ENCODE results near the gene SNED1. TPM values are rescaled to one million over a fixed set of nuclear protein-coding genes. Genes with fewer than 3 reads are reported as not detected.

SNED1 gene
- total RNA-seq, 2 experiments from 2014 or later: 1.4 to 1.8 TPM

DNA sequence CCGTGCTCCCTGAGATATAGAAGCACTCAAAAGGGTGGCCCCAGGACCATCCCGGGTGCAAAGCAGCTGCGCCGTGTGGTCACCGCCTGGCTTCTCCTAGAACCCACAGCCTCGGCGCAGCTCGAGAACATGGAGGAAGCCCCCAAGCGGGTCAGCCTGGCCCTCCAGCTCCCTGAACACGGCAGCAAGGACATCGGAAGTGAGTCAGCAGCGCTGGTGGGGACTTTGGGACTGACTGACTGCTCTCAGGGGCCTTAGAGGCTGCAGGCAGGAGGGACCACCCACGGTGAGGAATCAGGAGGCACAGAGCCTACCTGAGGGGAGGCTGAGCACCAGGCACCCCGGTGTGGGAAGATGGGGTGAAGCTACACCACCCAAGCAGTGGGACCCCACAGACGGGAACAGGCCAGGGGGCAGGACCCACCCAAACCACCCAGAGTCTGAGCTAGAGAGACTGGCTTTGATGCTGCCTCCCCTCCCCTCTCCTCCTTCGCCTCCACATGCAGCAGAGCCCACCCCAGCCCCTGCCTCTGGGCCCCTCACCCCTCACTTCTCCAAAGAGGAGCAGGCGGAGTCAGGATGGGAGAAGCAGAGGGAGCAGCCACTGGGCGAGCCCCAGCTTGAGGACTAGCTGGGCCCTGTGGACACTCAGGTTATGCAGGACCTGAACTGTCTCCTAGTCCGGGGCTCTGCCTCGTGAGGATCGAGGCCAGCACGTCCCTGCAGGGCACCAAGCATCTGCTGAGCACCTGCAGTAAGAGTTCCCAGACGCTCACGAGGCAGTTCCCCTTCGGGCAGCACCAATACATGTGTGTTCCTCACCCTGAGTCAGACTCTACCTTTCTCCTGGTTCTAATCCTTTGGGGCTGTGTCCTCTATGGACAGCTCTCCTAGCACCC lies 75.0 kb downstream of the SNED1 start:
- ChIA-PET POLR2A (interaction anchor here (0.6 kb wide), 2 partner anchors 184 to 600 kb away, joined by 3 to 4 read pairs; no protein-coding TSS in a partner anchor), CTCF (no interaction called here)
- Mint-ChIP-seq H3K27ac (no peak overlapping the region), H3K4me1 (ENCODE audit: low read depth) (peaks cover 2% of the 10 kb centered on the region), H3K27me3 (no peaks in the 10 kb centered on the region), H3K4me3 (no peak overlapping the region), H3K36me3 (ENCODE audit: low read depth) (no peaks in the 10 kb centered on the region), H3K9me3 (no peaks in the 10 kb centered on the region)
- TF ChIP-seq, protein P1, sequence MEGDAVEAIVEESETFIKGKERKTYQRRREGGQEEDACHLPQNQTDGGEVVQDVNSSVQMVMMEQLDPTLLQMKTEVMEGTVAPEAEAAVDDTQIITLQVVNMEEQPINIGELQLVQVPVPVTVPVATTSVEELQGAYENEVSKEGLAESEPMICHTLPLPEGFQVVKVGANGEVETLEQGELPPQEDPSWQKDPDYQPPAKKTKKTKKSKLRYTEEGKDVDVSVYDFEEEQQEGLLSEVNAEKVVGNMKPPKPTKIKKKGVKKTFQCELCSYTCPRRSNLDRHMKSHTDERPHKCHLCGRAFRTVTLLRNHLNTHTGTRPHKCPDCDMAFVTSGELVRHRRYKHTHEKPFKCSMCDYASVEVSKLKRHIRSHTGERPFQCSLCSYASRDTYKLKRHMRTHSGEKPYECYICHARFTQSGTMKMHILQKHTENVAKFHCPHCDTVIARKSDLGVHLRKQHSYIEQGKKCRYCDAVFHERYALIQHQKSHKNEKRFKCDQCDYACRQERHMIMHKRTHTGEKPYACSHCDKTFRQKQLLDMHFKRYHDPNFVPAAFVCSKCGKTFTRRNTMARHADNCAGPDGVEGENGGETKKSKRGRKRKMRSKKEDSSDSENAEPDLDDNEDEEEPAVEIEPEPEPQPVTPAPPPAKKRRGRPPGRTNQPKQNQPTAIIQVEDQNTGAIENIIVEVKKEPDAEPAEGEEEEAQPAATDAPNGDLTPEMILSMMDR (IDR thresholded peaks at IDR 0.05): no peak
- DNase-seq (no peak), ATAC-seq (no peak)
- intact Hi-C loops (cut with micrococcal nuclease): loop anchor here (5.0 kb wide), 1 partner anchor 211 kb away; no protein-coding TSS in a partner anchor

DNA sequence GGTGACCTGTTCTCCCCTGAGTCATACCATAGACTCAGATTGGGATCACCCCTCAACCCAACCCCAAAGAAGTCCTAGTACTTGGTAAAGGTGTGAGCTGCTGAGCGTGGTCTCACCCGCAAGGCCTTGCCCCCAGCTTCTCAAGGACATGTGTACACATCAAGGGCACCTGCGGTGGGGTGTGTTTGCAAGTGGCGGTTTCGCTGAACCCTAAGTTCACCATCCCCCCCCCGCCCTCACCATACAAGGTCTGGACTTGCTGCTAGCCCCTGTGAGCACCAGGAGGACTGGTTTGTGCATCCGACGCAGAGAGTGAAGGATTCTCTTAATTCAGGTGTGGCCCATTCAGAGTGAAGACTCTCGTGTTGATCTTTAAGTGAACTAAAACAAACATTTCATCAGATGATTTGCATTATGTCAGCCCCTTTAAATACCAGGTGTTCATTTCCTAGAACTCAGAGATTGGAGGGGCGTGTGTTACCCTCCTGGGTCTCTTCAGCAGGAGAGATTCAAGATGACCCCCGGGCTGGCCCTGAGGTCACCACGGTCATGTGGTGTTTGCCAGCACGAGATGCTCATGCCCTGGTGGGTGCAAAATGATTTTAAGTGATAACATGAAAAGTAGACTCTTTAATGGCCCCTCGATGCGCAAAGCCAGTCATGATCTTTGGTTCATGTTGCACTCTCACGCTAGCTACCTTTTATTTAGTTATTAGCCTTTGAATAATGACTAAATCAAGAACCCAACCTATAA lies 75.8 kb downstream of the SNED1 start:
- no peak for DNase-seq
- H3K36me3 Mint-ChIP-seq (ENCODE audit: low read depth): no peaks in the 10 kb centered on the region
- no peak overlapping the region for H3K27ac Mint-ChIP-seq
- no peak for ATAC-seq
- H3K9me3 Mint-ChIP-seq: no peaks in the 10 kb centered on the region
- intact Hi-C loops (cut with micrococcal nuclease): loop anchor here (5.0 kb wide), 1 partner anchor 212 kb away; no protein-coding TSS in a partner anchor
- TF ChIP-seq, protein P1 (IDR thresholded peaks at IDR 0.05): no peak
- peaks cover 2% of the 10 kb centered on the region for H3K4me1 Mint-ChIP-seq (ENCODE audit: low read depth)
- POLR2A ChIA-PET: interaction anchor here (0.6 kb wide), 2 partner anchors 184 to 601 kb away, joined by 3 to 4 read pairs; no protein-coding TSS in a partner anchor
- CTCF ChIA-PET: no interaction called here
- H3K27me3 Mint-ChIP-seq: no peaks in the 10 kb centered on the region
- no peak overlapping the region for H3K4me3 Mint-ChIP-seq

DNA sequence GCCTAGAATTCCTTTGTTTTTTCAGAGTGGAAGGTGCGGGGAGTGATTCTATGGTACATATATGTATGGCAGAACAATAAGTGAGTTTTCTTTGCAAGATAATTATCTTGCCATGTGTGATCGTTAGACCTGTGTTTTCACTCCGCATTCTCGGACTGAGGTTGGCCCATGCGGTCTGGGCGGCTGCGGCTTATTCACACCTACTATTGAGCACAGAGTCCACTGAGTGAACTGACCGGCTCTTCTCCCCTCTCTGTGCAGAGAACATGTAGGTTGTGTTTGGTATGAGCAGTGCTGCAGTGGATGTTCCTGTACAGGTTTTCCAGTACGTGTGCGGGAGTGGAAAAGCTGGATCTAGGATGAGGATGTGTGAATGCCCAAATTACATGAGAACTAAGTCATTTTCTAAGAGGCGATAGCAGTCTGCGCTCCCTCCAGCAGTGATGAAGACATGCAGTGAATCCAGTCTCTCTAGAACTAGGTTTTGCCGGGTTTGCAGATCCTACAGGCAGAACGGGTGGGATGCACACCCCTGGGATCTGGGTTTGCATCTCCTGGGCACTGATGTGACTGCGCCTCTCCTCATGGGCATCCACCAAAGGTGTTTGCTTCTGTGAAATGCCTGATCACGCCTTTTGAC lies 76.6 kb downstream of the SNED1 start:
- POLR2A ChIA-PET: no interaction called here
- intact Hi-C loops (cut with micrococcal nuclease): loop anchor here (5.0 kb wide), 1 partner anchor 213 kb away; no protein-coding TSS in a partner anchor
- Mint-ChIP-seq H3K36me3 (ENCODE audit: low read depth) (no peaks in the 10 kb centered on the region), H3K4me1 (ENCODE audit: low read depth) (peaks cover 2% of the 10 kb centered on the region), H3K27ac (no peak overlapping the region), H3K4me3 (no peak overlapping the region), H3K27me3 (no peaks in the 10 kb centered on the region), H3K9me3 (no peaks in the 10 kb centered on the region)
- CTCF ChIA-PET: no interaction called here
- TF ChIP-seq, protein P1 (IDR thresholded peaks at IDR 0.05): no peak
- ATAC-seq: no peak
- DNase-seq: no peak

DNA sequence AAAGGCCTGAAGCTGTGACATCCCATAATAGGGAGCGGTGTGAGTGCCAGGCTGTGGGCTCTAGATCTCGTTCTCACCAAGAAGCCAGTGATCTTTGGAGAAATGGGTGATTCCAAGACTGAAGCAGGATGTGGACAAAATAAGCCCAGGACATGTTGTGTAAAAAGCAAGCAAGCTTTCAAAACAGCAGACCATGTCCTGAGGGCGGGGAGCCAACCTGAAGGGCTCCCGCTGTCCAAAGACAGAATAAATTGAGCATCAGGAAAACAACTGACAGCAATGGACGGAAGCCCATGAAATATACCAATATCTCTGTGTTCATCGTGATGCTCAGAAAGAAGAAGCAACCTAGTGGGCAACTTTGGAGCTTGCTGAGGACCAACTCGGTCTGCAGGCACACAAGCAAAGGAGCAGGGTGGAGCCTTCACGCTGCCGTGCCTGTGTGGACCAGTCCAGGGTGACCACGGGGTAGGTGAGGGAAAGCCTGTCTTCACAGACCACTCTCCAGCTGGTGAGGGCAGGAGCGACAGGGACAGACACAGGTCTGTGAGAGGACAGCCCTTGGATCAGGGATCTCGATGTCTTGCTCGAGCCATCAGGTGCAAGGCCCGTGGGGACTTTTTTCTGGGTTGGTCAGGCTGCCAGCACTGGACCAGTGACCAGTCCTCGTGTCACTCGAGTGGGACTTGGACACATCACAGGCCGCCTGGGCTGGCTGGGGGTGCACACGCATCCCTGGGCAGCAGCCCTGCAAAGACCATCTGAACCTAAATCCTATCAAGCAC lies 82.2 kb downstream of the SNED1 start:
- intact Hi-C loops (cut with micrococcal nuclease): loop anchor here (10.0 kb wide), 1 partner anchor 64 kb away; the partner anchor contains the start of gene PASK
- ChIA-PET CTCF (interaction anchor here (0.7 to 1.1 kb wide), 2 partner anchors 15 to 22 kb away, joined by 3 read pairs; partner anchors contain the start of gene MTERF4), POLR2A (no interaction called here)
- DNase-seq (no peak), ATAC-seq (no peak)
- Mint-ChIP-seq H3K9me3 (no peaks in the 10 kb centered on the region), H3K27me3 (no peaks in the 10 kb centered on the region), H3K36me3 (ENCODE audit: low read depth) (peaks cover 15% of the 10 kb centered on the region), H3K4me1 (ENCODE audit: low read depth) (peaks cover 7% of the 10 kb centered on the region), H3K27ac (peak overlapping the region; percentile 9), H3K4me3 (no peak overlapping the region)
- TF ChIP-seq, protein P1 (IDR thresholded peaks at IDR 0.05): no peak

All from activated CD8-positive, alpha-beta T cell treated with anti-CD3 and anti-CD28 coated beads for 36 hours (primary cell).